Activated CD4-positive, alpha-beta T cell treated with anti-CD3 and anti-CD28 coated beads for 4 hours (primary cell): ENCODE data around the gene TCEAL9.
"Not testable (repeated sequence)": the region's sequence is repeated elsewhere in the genome, so short reads cannot be mapped to it uniquely, and the experiment has no call there.

Experiments used
- DNase-seq, 2 donors: peaks; one replicate each; pipeline ENCODE4 v3.0.0-alpha.2; 2020

Gene TCEAL9

DNA sequence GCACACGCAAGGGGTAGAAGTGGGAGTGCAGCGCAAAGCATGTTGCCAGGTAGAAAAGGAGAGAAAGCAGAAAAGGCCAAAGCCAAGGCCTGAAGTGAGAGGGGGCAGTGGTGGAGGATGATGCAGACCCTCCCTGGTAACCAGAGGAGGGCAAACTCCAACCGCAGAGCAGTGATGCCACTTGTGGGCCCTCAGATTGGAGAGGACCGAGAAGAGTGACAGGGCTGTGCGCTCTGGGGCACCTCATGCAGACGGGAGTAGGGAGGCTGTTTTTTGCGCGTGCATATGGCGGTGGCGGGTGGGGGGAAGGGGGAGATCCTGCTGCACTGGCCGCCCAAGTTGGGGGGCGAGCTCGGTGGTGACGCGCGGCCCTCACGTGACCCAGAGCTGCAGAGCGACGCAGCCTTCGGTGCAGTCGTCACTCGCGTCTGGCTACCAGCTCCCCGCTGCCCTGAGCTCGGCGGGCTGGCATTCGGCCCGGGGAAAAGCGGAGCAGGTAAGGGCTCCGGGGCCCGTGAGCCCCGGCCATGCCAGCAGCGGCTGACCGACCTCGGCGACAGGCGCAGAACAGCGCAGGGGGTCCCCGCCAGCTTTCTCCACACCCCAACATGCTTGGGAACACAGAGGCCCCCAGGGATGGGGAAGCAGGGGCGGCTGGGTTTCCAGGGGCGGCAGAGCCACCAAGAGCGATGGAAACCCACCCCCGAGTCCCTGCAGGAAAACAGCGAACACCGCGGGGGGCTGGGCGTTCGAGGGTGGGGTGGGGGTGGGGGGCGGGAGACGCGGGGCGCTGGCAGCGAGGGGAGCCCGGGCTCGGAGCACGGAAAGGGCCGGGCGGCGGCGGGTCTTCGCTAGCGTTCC is 20.0 kb downstream of the TCEAL9 start, which contains the start of gene BEX3:
TSS of gene BEX3 (plus strand) at position 421 of the 861 bp plus-strand sequence. CDS start 984 bp downstream, outside the sequence.
- peak; percentile 16 to 18 for DNase-seq

DNA sequence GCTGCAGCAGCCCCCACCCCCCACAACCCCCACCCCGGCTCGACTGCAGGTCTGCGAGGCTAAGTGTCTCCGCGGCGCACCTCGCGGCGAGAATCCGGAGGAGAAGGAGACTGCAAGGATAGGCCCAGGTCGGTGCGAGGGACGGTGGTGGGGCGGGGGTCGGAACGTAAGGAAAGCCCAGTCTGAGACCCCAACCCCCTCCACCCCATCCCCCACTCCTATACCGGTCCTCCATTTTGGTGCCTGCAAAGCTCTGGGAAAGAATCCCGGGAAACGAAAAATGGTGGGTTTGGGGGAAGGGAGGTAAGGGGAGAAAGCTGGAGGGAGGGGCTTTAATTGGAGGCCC is 20.6 kb downstream of the TCEAL9 start:
- no peak for DNase-seq

DNA sequence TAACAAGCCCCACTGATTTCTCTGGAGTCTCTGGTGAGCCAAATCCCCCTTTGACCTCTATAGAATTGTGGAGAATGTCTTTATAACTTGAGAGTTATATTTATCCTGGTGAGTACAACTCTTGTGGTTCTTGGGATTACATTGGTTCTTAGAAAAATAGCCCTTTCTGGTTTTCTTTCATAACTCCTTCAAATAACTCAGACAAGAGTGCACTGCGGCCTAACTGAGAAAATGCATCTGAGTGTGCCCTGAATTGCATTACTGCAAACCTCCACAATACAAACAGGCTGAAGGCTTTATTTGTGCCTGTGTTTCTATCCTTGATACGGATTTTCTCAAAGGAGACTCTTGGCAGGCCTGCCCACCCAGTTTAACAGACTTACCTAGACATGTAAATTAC is 22.7 kb downstream of the TCEAL9 start:
- no peak for DNase-seq

DNA sequence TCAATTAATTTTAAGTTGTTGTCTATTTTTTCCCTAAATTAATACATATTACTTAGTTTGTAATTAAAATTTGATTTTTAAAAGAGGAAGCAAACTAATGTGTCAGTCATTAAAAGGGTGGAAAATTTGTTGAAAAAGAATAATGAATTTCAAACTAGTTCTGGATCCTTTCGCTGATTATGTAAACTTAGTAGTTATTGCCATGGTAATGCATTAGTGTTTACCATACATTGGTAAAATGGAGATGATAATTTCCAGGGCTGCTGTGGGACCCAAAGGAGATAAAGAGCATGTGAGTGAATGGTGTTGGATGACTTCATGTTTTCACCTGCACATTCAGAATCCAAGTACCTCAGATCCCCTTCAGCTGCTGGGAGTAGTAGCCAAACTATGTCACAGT is 26.6 kb downstream of the TCEAL9 start:
- DNase-seq = no peak

DNA sequence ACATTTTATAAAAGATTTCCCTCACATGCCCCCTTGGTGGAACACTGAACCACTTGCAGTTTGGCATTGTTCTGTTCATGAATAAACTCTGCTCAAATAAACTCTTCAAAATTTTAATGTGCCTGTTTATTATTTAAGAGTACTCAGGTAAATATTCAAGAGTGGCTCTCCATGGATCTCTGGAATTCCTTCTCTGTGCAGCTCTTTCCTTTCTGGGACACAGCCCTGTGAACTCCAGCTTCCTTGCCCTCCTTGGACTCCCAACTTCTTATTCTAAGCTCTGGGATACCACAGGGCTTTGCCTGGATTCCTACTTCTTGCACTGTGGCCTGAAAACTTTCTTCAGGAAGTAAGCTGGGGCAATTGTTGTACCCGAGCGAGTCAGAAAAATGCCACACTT is 28.4 kb downstream of the TCEAL9 start:
- no peak for DNase-seq

DNA sequence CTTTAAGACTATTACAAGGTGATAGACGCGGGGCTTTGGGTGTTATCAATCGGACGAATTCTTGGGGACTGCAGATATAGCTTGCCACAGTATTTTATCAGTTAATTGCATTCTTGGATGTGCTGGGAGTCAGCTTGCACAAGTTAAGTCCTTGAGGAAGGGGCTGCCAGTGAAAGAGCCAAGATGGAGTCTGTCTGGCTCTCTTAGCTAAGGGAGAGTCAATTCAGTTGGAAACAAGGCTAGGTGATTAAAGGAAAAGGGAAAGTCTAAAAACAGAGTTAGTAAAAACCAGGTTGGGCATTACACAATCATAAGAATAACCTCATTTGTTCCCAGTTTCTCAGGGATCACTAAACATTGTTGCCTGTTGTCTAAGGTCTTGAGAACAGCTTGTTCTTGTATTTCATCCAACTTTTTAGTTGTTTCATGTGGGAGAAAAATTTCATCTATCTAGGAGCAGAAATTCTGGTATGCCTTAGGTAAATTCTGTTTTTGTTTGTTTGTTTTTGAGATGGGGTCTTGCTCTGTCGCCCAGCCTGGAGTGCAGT is 29.1 kb downstream of the TCEAL9 start:
- not testable (repeated sequence) for DNase-seq

DNA sequence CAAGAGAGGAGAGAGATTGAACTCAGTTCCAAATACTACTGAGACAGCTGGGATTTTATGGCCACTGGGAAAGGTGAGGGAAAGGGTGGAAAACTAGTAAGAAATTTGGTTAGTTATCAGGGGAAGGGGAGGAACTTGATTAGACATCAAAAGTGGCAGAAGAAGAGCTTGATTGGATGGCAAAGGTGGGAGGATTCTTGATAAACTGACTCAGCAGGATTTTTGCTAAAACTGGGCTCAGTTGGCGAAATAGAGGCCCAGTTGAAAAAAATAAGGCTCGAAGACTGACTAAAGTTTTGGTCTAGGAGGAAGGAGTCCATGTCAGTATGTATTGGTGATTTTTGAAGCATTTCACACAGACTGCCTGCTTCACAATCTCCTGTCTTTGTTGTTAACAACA is 30.0 kb downstream of the TCEAL9 start:
- no peak for DNase-seq

DNA sequence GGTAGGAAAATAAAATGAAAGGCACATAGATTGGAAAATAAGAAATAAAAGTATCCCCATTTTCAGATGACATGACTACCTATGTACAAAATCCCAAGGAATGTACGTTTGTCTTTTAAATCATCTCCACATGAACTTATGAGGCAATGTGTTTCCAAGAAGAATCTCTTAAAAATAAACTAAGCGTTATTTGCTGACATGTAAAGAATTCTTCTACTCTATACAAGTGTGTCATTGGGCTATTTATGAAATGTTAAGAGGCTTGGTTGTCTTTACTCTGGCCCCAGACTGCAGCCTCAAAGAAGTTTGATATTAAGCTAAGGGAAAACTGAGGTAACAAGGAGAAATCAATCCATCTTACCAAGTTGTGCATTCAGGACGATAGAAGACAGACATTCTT is 37.2 kb downstream of the TCEAL9 start:
- no peak for DNase-seq

DNA sequence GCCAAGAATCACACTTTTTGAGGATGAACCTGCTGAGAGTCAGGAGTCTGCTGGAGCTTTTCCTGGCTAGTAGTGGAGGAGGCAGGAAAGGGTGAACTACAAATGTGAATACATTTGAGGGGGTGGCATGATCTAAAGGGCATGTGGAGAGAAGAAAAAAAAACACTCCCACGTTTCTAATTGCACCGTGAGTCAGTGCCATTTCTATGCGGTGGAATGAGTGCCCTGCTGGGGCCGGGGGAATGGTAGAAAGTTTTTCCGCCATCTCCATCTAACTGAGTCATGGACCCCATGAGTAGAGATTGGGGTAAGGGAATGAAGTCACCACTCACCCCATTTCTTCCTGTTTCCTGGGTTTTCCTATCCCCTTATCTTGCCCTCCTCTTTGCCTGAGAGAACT is 39.9 kb downstream of the TCEAL9 start:
- DNase-seq = no peak

DNA sequence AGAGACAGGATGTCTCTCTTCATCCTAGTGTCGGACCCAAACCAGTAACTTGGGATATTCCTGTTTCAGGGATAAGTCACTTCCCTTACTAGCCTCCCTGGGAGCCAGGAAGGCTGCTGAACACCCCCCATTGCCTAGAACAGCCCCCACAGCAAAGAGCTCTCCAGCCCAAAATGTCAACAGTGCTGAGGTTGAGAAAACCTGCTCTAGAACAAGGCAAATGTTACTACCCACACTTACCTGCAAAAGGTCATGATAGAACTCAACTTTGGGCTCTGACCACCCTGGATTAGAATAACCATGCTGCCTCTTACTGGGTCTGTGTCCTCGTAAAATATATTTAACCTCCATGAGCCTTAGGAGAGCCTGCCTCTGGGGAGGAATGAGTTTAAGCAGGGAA is 40.4 kb downstream of the TCEAL9 start:
- DNase-seq = no peak

DNA sequence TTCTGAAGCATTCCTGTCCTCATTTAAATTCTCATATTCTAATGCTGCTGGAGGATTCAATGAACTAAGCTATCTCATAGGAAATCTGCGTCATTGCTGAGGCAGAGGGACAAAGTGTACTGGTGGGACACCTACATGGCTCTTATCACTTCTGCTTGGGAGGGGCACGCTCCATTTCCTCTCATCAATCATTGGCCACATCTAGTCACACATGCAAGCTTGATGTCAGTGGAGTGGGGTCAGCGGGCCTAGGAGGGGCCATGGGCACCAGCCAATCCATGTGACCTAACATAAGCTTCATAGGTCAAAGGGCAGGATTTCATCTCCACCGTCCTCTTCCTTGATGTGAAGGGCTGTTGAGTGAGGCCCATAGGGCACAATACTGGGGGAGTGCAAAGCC is 41.4 kb downstream of the TCEAL9 start:
- no peak for DNase-seq

DNA sequence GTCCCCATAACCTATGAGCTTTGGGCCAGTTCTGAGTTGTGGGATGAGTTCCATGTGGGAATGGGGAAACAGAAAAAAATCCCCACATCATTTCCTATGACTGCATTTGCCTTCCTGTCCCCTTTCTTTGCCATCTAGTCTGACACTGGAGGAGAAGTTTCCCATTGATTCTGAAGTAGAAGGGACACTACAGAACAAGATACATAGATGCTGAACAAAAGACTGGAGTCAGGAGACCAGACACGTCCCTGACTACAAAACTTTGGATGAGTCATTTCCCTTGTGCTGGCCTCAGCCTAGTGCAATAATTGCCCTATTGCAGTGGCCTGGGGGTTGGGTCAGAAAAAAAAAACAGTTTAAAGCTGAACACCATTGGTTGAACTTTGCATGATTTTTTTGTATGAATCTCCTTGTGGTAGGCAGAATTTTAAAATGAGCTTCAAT is 42.1 kb downstream of the TCEAL9 start:
- DNase-seq = no peak

DNA sequence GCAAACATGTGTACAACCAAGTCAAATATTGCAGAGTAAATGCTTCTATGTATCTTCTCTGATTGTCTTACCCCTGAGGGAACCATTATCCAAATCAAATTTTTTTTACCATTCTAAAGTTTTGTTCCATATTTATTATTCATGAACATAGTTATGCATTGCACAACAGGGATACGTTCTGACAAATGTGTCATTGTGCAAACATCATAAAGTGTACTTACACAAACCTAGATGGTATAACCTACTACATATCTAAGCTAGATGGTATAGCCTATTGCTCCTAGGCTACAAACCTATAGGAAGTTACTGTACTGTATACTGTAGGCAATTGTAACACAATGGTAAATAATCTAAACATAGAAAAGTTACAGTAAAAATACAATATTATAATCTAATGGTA is 43.4 kb downstream of the TCEAL9 start:
- DNase-seq = no peak

DNA sequence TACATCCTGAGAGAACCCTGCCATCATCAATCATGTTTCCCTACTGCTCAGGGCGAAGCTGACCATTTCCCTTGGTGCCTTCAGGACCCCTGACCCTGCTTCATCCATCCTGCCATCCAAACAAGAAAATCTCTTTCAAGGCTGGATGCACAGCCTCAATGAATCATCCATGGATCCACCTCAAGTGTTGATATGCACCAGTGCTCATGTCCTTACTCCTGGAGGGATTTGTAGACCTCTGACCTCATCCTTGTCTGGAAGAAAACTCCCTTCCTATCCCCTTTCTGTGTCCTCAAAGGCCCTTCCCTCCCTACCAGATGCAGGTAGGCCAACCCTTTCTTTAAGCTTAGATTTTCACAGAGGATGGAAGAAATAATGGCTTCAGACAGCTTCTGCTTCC is 44.6 kb downstream of the TCEAL9 start:
- DNase-seq = no peak

DNA sequence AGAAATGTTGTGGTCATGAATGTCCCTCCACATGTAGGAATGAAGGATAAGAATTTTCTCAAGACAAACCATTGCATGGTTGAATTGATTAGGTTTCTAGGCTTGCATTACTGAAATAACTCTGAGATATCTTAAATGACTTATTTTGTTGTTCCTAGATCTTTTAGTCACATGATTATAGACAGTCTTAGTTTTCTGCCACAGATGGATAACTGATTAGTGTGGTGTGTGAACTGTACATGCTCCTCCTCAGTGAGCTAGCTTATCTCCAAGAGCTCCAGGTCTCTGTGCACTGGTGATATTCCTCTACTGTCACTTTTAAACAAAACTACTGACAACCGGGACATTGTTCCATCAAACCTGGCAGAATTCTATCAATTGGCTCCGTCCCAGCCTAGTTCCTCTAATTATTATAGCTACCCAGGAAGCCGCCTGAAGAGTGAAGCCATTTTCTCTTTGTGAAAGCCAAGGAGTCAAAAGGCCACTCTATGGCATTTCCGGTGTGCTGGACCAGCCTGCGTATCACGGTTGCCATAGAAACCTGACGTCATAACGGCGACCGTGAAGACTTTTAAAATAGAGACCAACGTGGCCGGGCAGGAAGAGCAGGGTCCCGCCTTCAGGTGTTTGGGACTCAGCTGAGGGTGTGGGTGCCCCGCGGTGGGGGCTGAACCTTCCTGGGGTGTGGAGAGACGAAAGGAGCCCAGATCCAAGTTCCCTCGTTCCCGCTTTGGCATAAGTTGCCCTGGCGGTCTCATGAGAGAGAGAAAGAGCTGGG is 48.1 kb downstream of the TCEAL9 start:
- peak in 1 of 2 donors; percentile 14 for DNase-seq

DNA sequence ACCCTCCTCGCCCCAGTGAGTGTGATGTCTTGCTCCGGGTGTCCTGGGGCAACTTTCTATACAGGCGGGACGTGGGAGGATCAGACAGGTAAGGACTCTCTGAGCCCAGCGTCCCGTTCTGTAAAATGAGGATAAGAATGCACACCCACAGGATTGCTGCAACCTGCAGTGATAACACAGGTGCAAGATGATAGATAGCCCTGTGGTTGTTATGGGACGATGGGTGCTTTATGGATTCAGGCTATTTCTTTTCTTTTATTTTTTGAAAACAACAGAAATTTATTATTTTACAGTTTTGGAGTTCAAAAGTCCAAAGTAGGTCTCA is 48.7 kb downstream of the TCEAL9 start:
- DNase-seq = no peak

DNA sequence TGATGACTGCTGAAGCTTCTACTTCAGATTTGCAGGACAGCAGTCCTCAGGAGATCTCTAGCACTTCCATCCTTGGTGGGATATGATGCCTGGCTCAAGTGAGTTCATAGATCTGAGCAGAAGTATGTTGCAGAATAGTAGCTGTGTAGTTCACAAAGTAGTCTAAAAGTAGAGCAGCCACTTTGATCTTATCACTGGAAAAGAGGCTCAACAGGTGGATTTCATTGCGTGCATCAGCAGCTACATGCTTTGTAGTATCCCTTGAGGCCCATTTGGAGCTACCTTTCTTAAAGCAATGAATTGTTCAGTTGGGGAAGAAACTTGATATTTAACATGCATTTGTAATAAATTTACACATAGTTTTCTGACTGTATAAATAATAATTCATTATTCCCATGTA is 50.0 kb downstream of the TCEAL9 start:
- no peak for DNase-seq

DNA sequence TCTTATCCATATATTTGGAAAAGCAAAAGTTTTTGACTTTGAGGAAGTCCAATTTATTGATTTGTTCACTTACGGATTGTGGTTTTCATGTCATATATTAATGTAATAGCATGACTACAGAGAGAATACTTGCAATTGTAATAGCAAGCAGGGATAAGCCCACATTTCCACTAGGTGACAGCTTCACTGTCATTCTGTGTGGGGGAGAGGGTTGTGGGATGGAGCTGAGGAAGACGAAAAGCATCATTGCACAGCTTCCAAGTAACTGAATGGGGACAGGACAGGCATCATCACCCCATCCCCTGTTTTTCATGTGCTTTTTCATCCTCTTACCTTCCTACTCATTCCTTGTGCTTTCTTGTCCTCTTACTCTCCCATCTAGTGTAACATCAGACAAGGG is 51.5 kb downstream of the TCEAL9 start:
- no peak for DNase-seq
